Measurements from ENCODE around the gene SDHAF3.

- TF ChIP-seq CTCF (IDR thresholded peaks at IDR 0.05; ENCODE audit: low read length) (no peak), EZH2 (optimal IDR thresholded peaks at IDR 0.05; ENCODE audit: low read depth, low read length) (no peak), EZH2phosphoT487 (IDR thresholded peaks at IDR 0.05; ENCODE audit: low read length) (no peak)
Observed at GRCh38 chr7:97218767-97219166, 101.3 kb downstream of the SDHAF3 start.

Measured in MM.1S (cell line).